Nephron progenitor cell (in vitro differentiated cells): ENCODE measurements around the gene SPAG4.

Experiments used
- DNase-seq: peaks from one replicate; pipeline ENCODE4 v3.0.0; 2021
- H3K27ac Mint-ChIP-seq: 2 replicates; pipeline ENCODE4 v1.8.0; 2021; ENCODE audit warnings: mild to moderate bottlenecking, moderate library complexity, mixed read lengths
- H3K27me3 Mint-ChIP-seq: 2 replicates; pipeline ENCODE4 v1.8.0; 2021; ENCODE audit warnings: mild to moderate bottlenecking, low read depth, mixed read lengths; ENCODE audit not compliant: poor library complexity
- H3K36me3 Mint-ChIP-seq: 2 replicates; pipeline ENCODE4 v1.8.0; 2021; ENCODE audit warnings: low read depth, mixed read lengths
- H3K4me1 Mint-ChIP-seq: 2 replicates; pipeline ENCODE4 v1.8.0; 2021; ENCODE audit warnings: mixed read lengths
- H3K4me3 Mint-ChIP-seq: 2 replicates; pipeline ENCODE4 v1.8.0; 2021; ENCODE audit warnings: mild to moderate bottlenecking, moderate library complexity, mixed read lengths
- H3K9me3 Mint-ChIP-seq: 2 replicates; pipeline ENCODE4 v1.8.0; 2021; ENCODE audit warnings: mild to moderate bottlenecking, moderate library complexity, mixed read lengths
- CTCF ChIP-seq: fragments of 200-600 bp; sonication (generic); IDR thresholded peaks from 2 replicates; pipeline ENCODE4 v1.5.0; 2021; ENCODE audit warnings: antibody characterized with exemption

SPAG4 gene

GRCh38 chr20:35660122-35660937 is 44.7 kb downstream of the SPAG4 start:
- H3K27me3 Mint-ChIP-seq = peaks cover 3% of the 10 kb centered on the region
- no peak overlapping the region for H3K27ac Mint-ChIP-seq
- TF ChIP-seq CTCF = no peak
- H3K9me3 Mint-ChIP-seq = peaks cover 16% of the 10 kb centered on the region
- no peak for DNase-seq
- no peak overlapping the region for H3K4me3 Mint-ChIP-seq
- H3K36me3 Mint-ChIP-seq = peaks cover 41% of the 10 kb centered on the region
- peaks cover 53% of the 10 kb centered on the region for H3K4me1 Mint-ChIP-seq

GRCh38 chr20:35661053-35661452 is 45.4 kb downstream of the SPAG4 start:
- peak overlapping the region; percentile 88 for H3K4me3 Mint-ChIP-seq
- H3K27ac Mint-ChIP-seq = no peak overlapping the region
- no peak for TF ChIP-seq CTCF
- H3K27me3 Mint-ChIP-seq = peaks cover 3% of the 10 kb centered on the region
- no peak for DNase-seq
- peaks cover 16% of the 10 kb centered on the region for H3K9me3 Mint-ChIP-seq
- peaks cover 41% of the 10 kb centered on the region for H3K36me3 Mint-ChIP-seq
- H3K4me1 Mint-ChIP-seq = peaks cover 53% of the 10 kb centered on the region

GRCh38 chr20:35661908-35662307 is 46.3 kb downstream of the SPAG4 start:
- Mint-ChIP-seq H3K36me3 (peaks cover 41% of the 10 kb centered on the region), H3K9me3 (peaks cover 16% of the 10 kb centered on the region), H3K4me1 (peaks cover 53% of the 10 kb centered on the region), H3K27me3 (peaks cover 3% of the 10 kb centered on the region), H3K4me3 (peak overlapping the region; percentile 88), H3K27ac (peak overlapping the region; percentile 81)
- no peak for TF ChIP-seq CTCF
- no peak for DNase-seq

GRCh38 chr20:35662551-35662950 is 46.9 kb downstream of the SPAG4 start:
- H3K27ac Mint-ChIP-seq = no peak overlapping the region

GRCh38 chr20:35663516-35664465 is 48.2 kb downstream of the SPAG4 start:
- peaks cover 47% of the 10 kb centered on the region for H3K4me1 Mint-ChIP-seq
- H3K9me3 Mint-ChIP-seq = peaks cover 15% of the 10 kb centered on the region
- peak; percentile 63 for DNase-seq
- peaks cover 3% of the 10 kb centered on the region for H3K27me3 Mint-ChIP-seq
- H3K27ac Mint-ChIP-seq = peak overlapping the region; percentile 99
- peaks cover 42% of the 10 kb centered on the region for H3K36me3 Mint-ChIP-seq
- H3K4me3 Mint-ChIP-seq = peak overlapping the region; percentile 88
- no peak for TF ChIP-seq CTCF

More at GRCh38 chr20:35662551-35662950, 46.9 kb downstream of the SPAG4 start:
- Mint-ChIP-seq H3K4me1 (peaks cover 47% of the 10 kb centered on the region), H3K36me3 (peaks cover 41% of the 10 kb centered on the region), H3K9me3 (peaks cover 16% of the 10 kb centered on the region), H3K27me3 (peaks cover 3% of the 10 kb centered on the region), H3K4me3 (peak overlapping the region; percentile 88)
- no peak for TF ChIP-seq CTCF
- DNase-seq = no peak
